Endothelial cell of umbilical vein (primary cell): ENCODE measurements around the gene CTSH. TPM values are rescaled to one million over a fixed set of nuclear protein-coding genes. Genes with fewer than 3 reads are reported as not detected.

Source experiments
- BruUV-seq: library from RNA; stranded (reverse); fragments of 400-500 nt; replicated peaks from 2 replicates; lab custom pipeline; 2021; lab: Mats Ljungman, UMichigan
- CTCF ChIA-PET: fragments of 300-600, 350-600 bp; sonication (Branson Sonifier 250); formaldehyde crosslinking; loops from one replicate; lab custom pipeline; 2021; ENCODE audit warnings: antibody characterized with exemption, inconsistent platforms; lab: Charles Lee
- POLR2A ChIA-PET: fragments of 300-600, 350-600 bp; sonication (Branson Sonifier 250); formaldehyde crosslinking; loops from one replicate; lab custom pipeline; 2021; ENCODE audit warnings: antibody characterized with exemption, inconsistent platforms; lab: Charles Lee
- DNase-seq: peaks from one replicate; pipeline ENCODE4 v3.0.0-alpha.2; 2011; ENCODE audit warnings: low read depth, low spot score
- FAIRE-seq: peaks from 2 replicates; lab custom pipeline; 2011; peaks lifted over from hg19 to GRCh38; lab: Jason Lieb, UNC
- H2AFZ ChIP-seq: 2 replicates; pipeline ENCODE4 v1.6.0; 2012; ENCODE audit warnings: low read depth, low read length, control low read depth, inconsistent platforms
- H3K27ac ChIP-seq: 2 replicates; pipeline ENCODE4 v1.5.1; 2011; ENCODE audit warnings: low read depth, mild to moderate bottlenecking, control low read depth, low read length, moderate library complexity; ENCODE audit not compliant: insufficient read depth
- H3K27me3 ChIP-seq, 2 experiments: 2 replicates each; pipeline versions ENCODE4 v1.6.0 to v1.6.1; 2011; ENCODE audit warnings: low read length in 2 of 2, mixed read lengths in 1 of 2; ENCODE audit not compliant: control insufficient read depth in 2 of 2, insufficient read depth in 2 of 2
- H3K36me3 ChIP-seq, 2 experiments: 2 replicates in 1 of 2; 3 replicates in 1 of 2; pipeline ENCODE4 v1.5.1; 2011; ENCODE audit warnings: low read length in 2 of 2, mild to moderate bottlenecking in 1 of 2, moderate library complexity in 1 of 2; ENCODE audit not compliant: control insufficient read depth in 2 of 2, insufficient read depth in 2 of 2; ENCODE audit errors: extremely low read depth in 1 of 2
- H3K4me1 ChIP-seq: 3 replicates; pipeline ENCODE4 v1.5.1; 2011; ENCODE audit warnings: mild to moderate bottlenecking, low read length; ENCODE audit not compliant: control insufficient read depth, insufficient read depth; ENCODE audit errors: extremely low read depth
- H3K4me2 ChIP-seq: 2 replicates; pipeline ENCODE4 v1.6.1; 2011; ENCODE audit warnings: low read length, control low read depth, mixed read lengths; ENCODE audit not compliant: insufficient read depth
- H3K4me3 ChIP-seq, 3 experiments: fragments of 200-600 bp in 1 of 3; sonication (generic), shearing (Covaris generic) in 1 of 3; replicated peaks in 1 of 3; 2 replicates each; pipeline ENCODE4 v1.5.1; 2011 to 2016; ENCODE audit warnings: control low read depth in 3 of 3, low read length in 3 of 3, mild to moderate bottlenecking in 2 of 3, inconsistent platforms in 1 of 3, low read depth in 1 of 3, moderate library complexity in 1 of 3; ENCODE audit not compliant: insufficient read depth in 1 of 3
- H3K79me2 ChIP-seq: 2 replicates; pipeline ENCODE4 v1.6.0; 2012; ENCODE audit warnings: low read length, inconsistent platforms; ENCODE audit not compliant: control insufficient read depth, insufficient read depth
- H3K9ac ChIP-seq: replicated peaks from 2 replicates; pipeline ENCODE3; 2011; ENCODE audit warnings: low read length, control low read depth; ENCODE audit not compliant: insufficient read depth; ENCODE audit errors: extremely low read depth
- H3K9me1 ChIP-seq: replicated peaks from 3 replicates; pipeline ENCODE4 v1.6.0; 2011; ENCODE audit warnings: mild to moderate bottlenecking, low read length; ENCODE audit not compliant: control insufficient read depth, insufficient read depth; ENCODE audit errors: extremely low read depth
- H3K9me3 ChIP-seq: replicated peaks from 2 replicates; pipeline ENCODE4 v1.5.1; 2012; ENCODE audit warnings: low read length, inconsistent platforms; ENCODE audit not compliant: control insufficient read depth, insufficient read depth
- H4K20me1 ChIP-seq: replicated peaks from 2 replicates; pipeline ENCODE3; 2011; ENCODE audit warnings: mild to moderate bottlenecking, low read length; ENCODE audit not compliant: control insufficient read depth, insufficient read depth; ENCODE audit errors: extremely low read depth
- CTCF ChIP-seq, 2 donors: IDR thresholded peaks; 1 replicate in 1 of 2; 2 replicates in 1 of 2; pipeline ENCODE4 v1.5.1; 2011; ENCODE audit warnings: low read length in 2 of 2, mild to moderate bottlenecking in 2 of 2, moderate library complexity in 2 of 2, control low read depth in 1 of 2, inconsistent platforms in 1 of 2, low read depth in 1 of 2; ENCODE audit not compliant: insufficient read depth in 1 of 2; ENCODE audit errors: extremely low read depth in 1 of 2
- EZH2 ChIP-seq: IDR thresholded peaks from 2 replicates; pipeline ENCODE4 v1.6.1; 2012; ENCODE audit warnings: borderline replicate concordance, low read depth, mild to moderate bottlenecking, moderate library complexity, low read length, inconsistent platforms; ENCODE audit not compliant: severe bottlenecking
- FOS ChIP-seq: IDR thresholded peaks from 2 replicates; pipeline ENCODE4 v1.6.1; 2011; ENCODE audit warnings: mild to moderate bottlenecking, low read length, moderate library complexity, borderline replicate concordance; ENCODE audit not compliant: insufficient read depth
- GATA2 ChIP-seq: IDR thresholded peaks from 2 replicates; pipeline ENCODE4 v1.7.0; 2011; ENCODE audit warnings: low read depth, mild to moderate bottlenecking, moderate library complexity, mixed read lengths, low read length; ENCODE audit not compliant: insufficient read length, insufficient read depth
- JUN ChIP-seq: IDR thresholded peaks from 2 replicates; pipeline ENCODE4 v1.6.1; 2011; ENCODE audit warnings: borderline replicate concordance, low read depth; ENCODE audit not compliant: insufficient read length, insufficient read depth
- MYC ChIP-seq: IDR thresholded peaks from one replicate; pipeline ENCODE4 v1.6.1; 2011; ENCODE audit warnings: mild to moderate bottlenecking, low read depth, low read length
- POLR2A ChIP-seq: IDR thresholded peaks from 2 replicates; pipeline ENCODE4 v1.6.1; 2012; ENCODE audit warnings: low read depth, mild to moderate bottlenecking, control low read depth, low read length
- POLR2AphosphoS5 ChIP-seq: IDR thresholded peaks from 2 replicates; pipeline ENCODE4 v1.6.1; 2012; ENCODE audit warnings: low read depth, mild to moderate bottlenecking, control low read depth, low read length, moderate library complexity; ENCODE audit not compliant: insufficient read depth
- dilution Hi-C: fragments of 300-500 bp; cut with MboI; formaldehyde crosslinking; loops from one replicate; pipeline ENCODE4 v1.15.0; 2019; ENCODE audit warnings: low sequenced_read_pairs; ENCODE audit not compliant: extremely low pct_ligation_motif_present
- intact Hi-C: fragments of 100-400 bp; cut with micrococcal nuclease; formaldehyde crosslinking; loops from one replicate; pipeline ENCODE4 v1.10.0; 2022
- polyA plus RNA-seq, 4 experiments: library from polyadenylated mRNA; depleted of rRNA in 3 of 4; stranded (reverse) in 3 of 4; unstranded in 1 of 4; fragments of >200 nt; gene quantifications; 2 replicates each; pipeline versions ENCODE4 v1.2.1 to v1.2.3, GENCODE V29; 2011 to 2012; ENCODE audit warnings: missing spikeins in 1 of 4
- total RNA-seq: library from RNA; stranded (reverse); gene quantifications from 2 replicates; pipeline ENCODE4 v1.2.3, GENCODE V29; 2021
- TF ChIP-seq, protein P1 (sequence below): IDR thresholded peaks from 2 replicates; pipeline ENCODE4 v1.6.1; 2011; ENCODE audit not compliant: insufficient read depth, insufficient read length

The CTSH gene
- total and polyA plus RNA-seq, 2 donors (not counting 3 experiments of a cell fraction or from before 2014, with no cell fraction given): 7.0 to 7.4 TPM

- FAIRE-seq (no peak), DNase-seq (no peak)
- H3K27me3 ChIP-seq: no peaks in the 10 kb centered on the region
- BruUV-seq: no TSS peak
- H3K9ac ChIP-seq: no peak overlapping the region
- H3K9me3 ChIP-seq: no peaks in the 10 kb centered on the region
- H3K27ac ChIP-seq: no peak overlapping the region
- dilution Hi-C loops: no loop called here
- H3K79me2 ChIP-seq: no peaks in the 10 kb centered on the region
- H3K9me1 ChIP-seq: no peaks in the 10 kb centered on the region
- intact Hi-C loops: no loop called here
- TF ChIP-seq, protein P1, sequence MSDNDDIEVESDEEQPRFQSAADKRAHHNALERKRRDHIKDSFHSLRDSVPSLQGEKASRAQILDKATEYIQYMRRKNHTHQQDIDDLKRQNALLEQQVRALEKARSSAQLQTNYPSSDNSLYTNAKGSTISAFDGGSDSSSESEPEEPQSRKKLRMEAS: no peak
- TF ChIP-seq FOS: no peak
- no peak for TF ChIP-seq MYC
- TF ChIP-seq POLR2AphosphoS5: no peak
- TF ChIP-seq CTCF (IDR thresholded peaks at IDR 0.05; ENCODE audit: extremely low read depth in 1 of 2, insufficient read depth in 1 of 2, low read depth in 1 of 2, low read length in 2 of 2): no peak
- TF ChIP-seq EZH2: no peak
- TF ChIP-seq JUN: no peak
- TF ChIP-seq POLR2A: no peak
- no peak for TF ChIP-seq GATA2
- POLR2A ChIA-PET: interaction anchor here (0.7 kb wide), 1 partner anchor 11 kb away, joined by 5 read pairs; no protein-coding TSS in a partner anchor
- CTCF ChIA-PET: interaction anchor here (3.5 to 5.4 kb wide), 2 partner anchors 28 to 70 kb away, joined by 53 to 60 read pairs; no protein-coding TSS in a partner anchor
- H3K4me2 ChIP-seq: no peak overlapping the region
- H3K4me1 ChIP-seq: no peaks in the 10 kb centered on the region
- no peak overlapping the region for H3K4me3 ChIP-seq
- no peaks in the 10 kb centered on the region for H3K36me3 ChIP-seq
- H2AFZ ChIP-seq: no peak overlapping the region
- H4K20me1 ChIP-seq: no peaks in the 10 kb centered on the region
Observed at GRCh38 chr15:78977591-78978347, 32.9 kb upstream of the CTSH start.
